Measurements from ENCODE around the gene ASB5. TPM values are rescaled to one million over a fixed set of nuclear protein-coding genes. Genes with fewer than 3 reads are reported as not detected.

Gene ASB5
- polyA plus RNA-seq, 3 donors, result not detected

- Histone ChIP-seq H3K4me2 (replicated peaks; ENCODE audit: extremely low read depth, low read length, poor library complexity, severe bottlenecking) (no peak overlapping the region), H3K9me3 (replicated peaks in 1 of 2; ENCODE audit: control insufficient read depth in 1 of 2, insufficient read depth in 1 of 2, low read length in 2 of 2) (no peaks in the 10 kb centered on the region), H3K27me3 (ENCODE audit: control insufficient read depth in 2 of 2, insufficient read depth in 2 of 2, low read length in 2 of 2) (no peaks in the 10 kb centered on the region), H3K79me2 (ENCODE audit: insufficient read depth, low read length) (no peaks in the 10 kb centered on the region), H3K27ac (ENCODE audit: low read depth in 1 of 2, low read length in 2 of 2) (no peak overlapping the region), H4K20me1 (ENCODE audit: insufficient read depth, low read length) (no peaks in the 10 kb centered on the region), H2AFZ (ENCODE audit: insufficient read depth, low read depth, low read length, poor library complexity, severe bottlenecking) (no peak overlapping the region), H3K9ac (ENCODE audit: insufficient read depth, low read length, poor library complexity, severe bottlenecking) (no peak overlapping the region), H3K4me3 (replicated peaks in 1 of 3; ENCODE audit: low read depth in 2 of 3, low read length in 3 of 3) (no peak overlapping the region), H3K4me1 (ENCODE audit: control insufficient read depth in 1 of 2, insufficient read depth in 2 of 2, low read length in 2 of 2) (peaks cover 13 to 18% of the 10 kb centered on the region in 2 donors), H3K36me3 (replicated peaks in 1 of 2; ENCODE audit: control insufficient read depth in 1 of 2, insufficient read depth in 2 of 2, low read length in 2 of 2) (no peaks in the 10 kb centered on the region)
- H3K27ac Mint-ChIP-seq, result no peak overlapping the region
- WGBS (ENCODE audit: insufficient coverage), result no CpG with 5 or more reads among the region's 2 CpGs
- H3K9me3 Mint-ChIP-seq, result no peaks in the 10 kb centered on the region
- H3K27me3 Mint-ChIP-seq (ENCODE audit: low read depth in 3 of 3), result peaks cover 0 to 1% (median 0%) of the 10 kb centered on the region in 3 donors
- H3K36me3 Mint-ChIP-seq, result no peaks in the 10 kb centered on the region
- no peak overlapping the region for H3K4me3 Mint-ChIP-seq
- peaks cover 25% of the 10 kb centered on the region for H3K4me1 Mint-ChIP-seq
- TF ChIP-seq, protein P1, sequence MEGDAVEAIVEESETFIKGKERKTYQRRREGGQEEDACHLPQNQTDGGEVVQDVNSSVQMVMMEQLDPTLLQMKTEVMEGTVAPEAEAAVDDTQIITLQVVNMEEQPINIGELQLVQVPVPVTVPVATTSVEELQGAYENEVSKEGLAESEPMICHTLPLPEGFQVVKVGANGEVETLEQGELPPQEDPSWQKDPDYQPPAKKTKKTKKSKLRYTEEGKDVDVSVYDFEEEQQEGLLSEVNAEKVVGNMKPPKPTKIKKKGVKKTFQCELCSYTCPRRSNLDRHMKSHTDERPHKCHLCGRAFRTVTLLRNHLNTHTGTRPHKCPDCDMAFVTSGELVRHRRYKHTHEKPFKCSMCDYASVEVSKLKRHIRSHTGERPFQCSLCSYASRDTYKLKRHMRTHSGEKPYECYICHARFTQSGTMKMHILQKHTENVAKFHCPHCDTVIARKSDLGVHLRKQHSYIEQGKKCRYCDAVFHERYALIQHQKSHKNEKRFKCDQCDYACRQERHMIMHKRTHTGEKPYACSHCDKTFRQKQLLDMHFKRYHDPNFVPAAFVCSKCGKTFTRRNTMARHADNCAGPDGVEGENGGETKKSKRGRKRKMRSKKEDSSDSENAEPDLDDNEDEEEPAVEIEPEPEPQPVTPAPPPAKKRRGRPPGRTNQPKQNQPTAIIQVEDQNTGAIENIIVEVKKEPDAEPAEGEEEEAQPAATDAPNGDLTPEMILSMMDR (IDR thresholded peaks at IDR 0.05), result no peak
- intact Hi-C loops (cut with micrococcal nuclease), result no loop called here
- no peak for DNase-seq
Measured at GRCh38 chr4:176187624-176188023, 81.4 kb downstream of the ASB5 start.

GRCh38 chr4:176186671-176187395, 82.2 kb downstream of the ASB5 start:
- TF ChIP-seq, protein P1 (IDR thresholded peaks at IDR 0.05), result no peak
- H3K9ac ChIP-seq (ENCODE audit: insufficient read depth, low read length, poor library complexity, severe bottlenecking), result no peak overlapping the region
- H3K9me3 ChIP-seq (replicated peaks in 1 of 2; ENCODE audit: control insufficient read depth in 1 of 2, insufficient read depth in 1 of 2, low read length in 2 of 2), result no peaks in the 10 kb centered on the region
- peaks cover 13 to 18% of the 10 kb centered on the region in 2 donors for H3K4me1 ChIP-seq (ENCODE audit: control insufficient read depth in 1 of 2, insufficient read depth in 2 of 2, low read length in 2 of 2)
- Mint-ChIP-seq H3K36me3 (no peaks in the 10 kb centered on the region), H3K9me3 (no peaks in the 10 kb centered on the region), H3K27ac (no peak overlapping the region), H3K4me3 (no peak overlapping the region), H3K27me3 (ENCODE audit: low read depth in 3 of 3) (peaks cover 0 to 1% (median 0%) of the 10 kb centered on the region in 3 donors), H3K4me1 (peaks cover 25% of the 10 kb centered on the region)
- no peaks in the 10 kb centered on the region for H4K20me1 ChIP-seq (ENCODE audit: insufficient read depth, low read length)
- no peak overlapping the region for H3K4me3 ChIP-seq (replicated peaks in 1 of 3; ENCODE audit: low read depth in 2 of 3, low read length in 3 of 3)
- no peaks in the 10 kb centered on the region for H3K36me3 ChIP-seq (replicated peaks in 1 of 2; ENCODE audit: control insufficient read depth in 1 of 2, insufficient read depth in 2 of 2, low read length in 2 of 2)
- H2AFZ ChIP-seq (ENCODE audit: insufficient read depth, low read depth, low read length, poor library complexity, severe bottlenecking), result no peak overlapping the region
- no peak overlapping the region for H3K27ac ChIP-seq (ENCODE audit: low read depth in 1 of 2, low read length in 2 of 2)
- no CpG with 5 or more reads among the region's 6 CpGs for WGBS (ENCODE audit: insufficient coverage)
- DNase-seq, result no peak
- H3K27me3 ChIP-seq (ENCODE audit: control insufficient read depth in 2 of 2, insufficient read depth in 2 of 2, low read length in 2 of 2), result no peaks in the 10 kb centered on the region
- intact Hi-C loops (cut with micrococcal nuclease), result no loop called here
- H3K79me2 ChIP-seq (ENCODE audit: insufficient read depth, low read length), result no peaks in the 10 kb centered on the region
- H3K4me2 ChIP-seq (replicated peaks; ENCODE audit: extremely low read depth, low read length, poor library complexity, severe bottlenecking), result no peak overlapping the region

All from CD14-positive monocyte (primary cell).